K562 (cell line): ENCODE measurements around the gene IFRD1. TPM values are rescaled to one million over a fixed set of nuclear protein-coding genes. Genes with fewer than 3 reads are reported as not detected.
A peak's percentile ranks its signal among the peaks of the same experiment; 100 is the strongest.

Source experiments
- CAMTA2 ChIP-seq: fragments of 250-450 bp; sonication (Bioruptor Pico); conservative IDR thresholded peaks from 2 replicates; pipeline ENCODE4 v1.5.1; 2022
- CBFA2T3 ChIP-seq: fragments of 450-650 bp; IDR thresholded peaks from 2 replicates; pipeline ENCODE4 v1.6.1; 2017
- CHD1 ChIP-seq: fragments of 200-600 bp; sonication (generic); IDR thresholded peaks from one replicate; pipeline ENCODE4 v1.6.1; 2012; ENCODE audit warnings: mild to moderate bottlenecking, moderate library complexity, low read length, inconsistent platforms
- ETV6 ChIP-seq, 3 experiments: fragments of 150-350 bp in 1 of 3; sonication (generic) in 1 of 3; formaldehyde crosslinking in 1 of 3; IDR thresholded peaks; 2 replicates each; pipeline versions ENCODE4 v1.6.1 to v1.8.0; 2014 to 2022; ENCODE audit warnings: borderline replicate concordance in 2 of 3, low read depth in 2 of 3, antibody characterized with exemption in 1 of 3, low read length in 1 of 3, mild to moderate bottlenecking in 1 of 3, missing genetic modification reagents in 1 of 3
- FIP1L1 ChIP-seq: fragments of 200-400 bp; formaldehyde crosslinking; IDR thresholded peaks from 2 replicates; pipeline ENCODE4 v1.6.1; 2018; ENCODE audit warnings: mild to moderate bottlenecking, low read depth, low read length; ENCODE audit not compliant: poor library complexity, severe bottlenecking
- GMEB1 ChIP-seq: fragments of 250-450 bp; sonication (Bioruptor Pico); IDR thresholded peaks from 2 replicates; pipeline ENCODE4 v1.4.0; 2020; ENCODE audit warnings: mild to moderate bottlenecking
- HDAC3 ChIP-seq: fragments of 450-650 bp; IDR thresholded peaks from 2 replicates; pipeline ENCODE4 v1.6.1; 2018; ENCODE audit warnings: borderline replicate concordance, mild to moderate bottlenecking, moderate library complexity; ENCODE audit not compliant: partially characterized antibody
- KLF6 ChIP-seq: fragments of 250-450 bp; sonication (Bioruptor Pico); IDR thresholded peaks from 2 replicates; pipeline ENCODE4 v1.4.0; 2020; ENCODE audit warnings: mild to moderate bottlenecking, moderate library complexity, borderline replicate concordance
- MTA2 ChIP-seq: fragments of 450-650 bp; IDR thresholded peaks from 2 replicates; pipeline ENCODE4 v1.6.1; 2016; ENCODE audit warnings: low read depth
- NELFE ChIP-seq: IDR thresholded peaks from 2 replicates; pipeline ENCODE4 v1.6.1; 2011; ENCODE audit warnings: mild to moderate bottlenecking; ENCODE audit not compliant: insufficient read depth, insufficient read length
- POLR2G ChIP-seq: fragments of 200-400 bp; formaldehyde crosslinking; IDR thresholded peaks from 2 replicates; pipeline ENCODE4 v1.6.1; 2017; ENCODE audit warnings: low read depth, mild to moderate bottlenecking, antibody characterized with exemption, low read length, moderate library complexity
- RB1 ChIP-seq: fragments of 450-650 bp; IDR thresholded peaks from 2 replicates; pipeline ENCODE4 v1.6.1; 2017; ENCODE audit warnings: low read depth, mild to moderate bottlenecking
- RFX1 ChIP-seq: fragments of 450-650 bp; IDR thresholded peaks from 2 replicates; pipeline ENCODE4 v1.6.1; 2016; ENCODE audit warnings: mild to moderate bottlenecking, moderate library complexity
- TRIM24 ChIP-seq, 2 experiments: fragments of 450-650 bp; IDR thresholded peaks; 2 replicates each; pipeline ENCODE4 v1.6.1; 2016
- YY1 ChIP-seq, 3 experiments: IDR thresholded peaks; 2 replicates each; pipeline ENCODE4 v1.6.1; 2011; ENCODE audit warnings: low read length in 2 of 3, mild to moderate bottlenecking in 2 of 3, moderate library complexity in 2 of 3, borderline replicate concordance in 1 of 3, control low read depth in 1 of 3, low read depth in 1 of 3; ENCODE audit not compliant: insufficient read depth in 3 of 3, insufficient replicate concordance in 2 of 3, control insufficient read depth in 1 of 3, insufficient read length in 1 of 3; ENCODE audit errors: extremely low read depth in 1 of 3
- ZNF639 ChIP-seq, 2 experiments: fragments of 200-800 bp in 1 of 2; sonication (Bioruptor generic) in 1 of 2; sonication (generic) in 1 of 2; formaldehyde crosslinking in 1 of 2; IDR thresholded peaks in 1 of 2; conservative IDR thresholded peaks in 1 of 2; 2 replicates each; pipeline versions ENCODE4 v1.5.0 to v1.6.1; 2016 to 2020; ENCODE audit warnings: missing compliant biosample characterization in 1 of 2, missing genetic modification characterization in 1 of 2, missing genetic modification reagents in 1 of 2
- polyA plus RNA-seq, 8 experiments: library from polyadenylated mRNA; depleted of rRNA in 4 of 8; stranded (reverse) in 5 of 8; unstranded in 3 of 8; fragments of >200 nt; fragmentation: Nextera tagmentation in 2 of 8; fragmentation: Illumina TruSeq in 1 of 8; extraction: Ambion mirVana in 2 of 8; extraction: Trizol in 1 of 8; gene quantifications; 2 replicates each; pipeline versions ENCODE4 v1.2.1 to v1.2.3, GENCODE V29; 2011 to 2014; ENCODE audit warnings: inconsistent platforms in 1 of 8, missing spikeins in 1 of 8
- total RNA-seq, 7 experiments: library from RNA; depleted of rRNA in 6 of 7; stranded (reverse); fragments of >200 nt in 6 of 7; fragmentation: Illumina TruSeq in 2 of 7; extraction: Trizol in 2 of 7; gene quantifications; 2 replicates each; pipeline versions ENCODE4 v1.2.1 to v1.2.3, GENCODE V29; 2011 to 2021; ENCODE audit warnings: low replicate concordance in 1 of 7

Gene IFRD1
- total and polyA plus RNA-seq, 9 of the 15 experiments (the other 6 are each of a cell fraction or from before 2014, with no cell fraction given), result 27.6 to 81.8 (median 68.1) TPM

- TF ChIP-seq GMEB1 (CRISPR knock-in tag), result peak; percentile 61; the same call in 1 of the 2 replicates
- no peak for TF ChIP-seq KLF6 (CRISPR knock-in tag)
- no peak for TF ChIP-seq CHD1
- TF ChIP-seq CBFA2T3, result no peak
- TF ChIP-seq NELFE, result no peak
- TF ChIP-seq YY1 (IDR thresholded peaks at IDR 0.05; ENCODE audit: borderline replicate concordance in 1 of 3, control insufficient read depth in 1 of 3, extremely low read depth in 1 of 3, insufficient read depth in 3 of 3, insufficient read length in 1 of 3, insufficient replicate concordance in 2 of 3, low read depth in 1 of 3, low read length in 2 of 3), result peak; percentile 30 to 83 (median 71)
- TF ChIP-seq FIP1L1, result peak; percentile 88
- TF ChIP-seq ETV6 (IDR thresholded peaks at IDR 0.05; ENCODE audit: borderline replicate concordance in 1 of 2, low read depth in 2 of 2, low read length in 1 of 2), result no peak
- TF ChIP-seq ETV6 (CRISPR knock-in tag; IDR thresholded peaks at IDR 0.05; ENCODE audit: borderline replicate concordance), result 0 out of 2 replicates have a peak, but pooled peaks have one; percentile 81
- TF ChIP-seq RFX1, result no peak
- peak; percentile 88 for TF ChIP-seq POLR2G
- TF ChIP-seq CAMTA2 (CRISPR knock-in tag), result no peak
- peak in 1 of 2 experiments; percentile 85; a peak in 2 of 4 replicates for TF ChIP-seq ZNF639 (CRISPR knock-in tag; conservative IDR thresholded peaks at IDR 0.05 in 1 of 2, IDR thresholded peaks at IDR 0.05 in 1 of 2)
- TF ChIP-seq HDAC3, result no peak
- peak; percentile 49 for TF ChIP-seq RB1
- TF ChIP-seq TRIM24 (IDR thresholded peaks at IDR 0.05), result no peak; a peak in 2 of 4 replicates
- TF ChIP-seq MTA2, result peak; percentile 20; the same call in 1 of the 2 replicates
Measured at GRCh38 chr7:112450807-112451761, 824 bp downstream of the IFRD1 start (continued).
